Glomerular endothelial cell (primary cell): ENCODE results near the gene ITPR1. TPM values are rescaled to one million over a fixed set of nuclear protein-coding genes. Genes with fewer than 3 reads are reported as not detected.
A peak's percentile ranks its signal among the peaks of the same experiment; 100 is the strongest.

Source experiments
- DNase-seq: peaks from one replicate; pipeline ENCODE4 v3.0.0-alpha.2; 2011; ENCODE audit warnings: low read depth, low spot score; ENCODE audit errors: extremely low read depth
- total RNA-seq: library from RNA; depleted of rRNA; stranded (reverse); fragments of >200 nt; gene quantifications from 2 replicates; pipeline ENCODE4 v1.2.3, GENCODE V29; 2015

Gene ITPR1
- total RNA-seq, 1 donor from 2014 or later, result 12.5 TPM

- DNase-seq, result no peak
These were observed 345.5 kb downstream of the ITPR1 start for GRCh38 chr3:4838621-4839022.

GRCh38 chr3:4839278-4839677 lies 346.1 kb downstream of the ITPR1 start:
- no peak for DNase-seq

GRCh38 chr3:4841225-4841624 lies 348.1 kb downstream of the ITPR1 start:
- DNase-seq, result no peak

GRCh38 chr3:4841776-4842440 lies 348.8 kb downstream of the ITPR1 start:
- no peak for DNase-seq

- DNase-seq, result no peak
These were observed 350.5 kb downstream of the ITPR1 start for GRCh38 chr3:4843619-4844018.

- DNase-seq, result no peak
These were observed 352.7 kb downstream of the ITPR1 start for GRCh38 chr3:4845882-4846281.

GRCh38 chr3:4846543-4846942 lies 353.4 kb downstream of the ITPR1 start:
- no peak for DNase-seq

- DNase-seq, result no peak
These were observed 355.2 kb downstream of the ITPR1 start for GRCh38 chr3:4848176-4848825.

GRCh38 chr3:4849136-4849535 lies 356.0 kb downstream of the ITPR1 start:
- DNase-seq, result no peak

GRCh38 chr3:4849739-4850138 lies 356.6 kb downstream of the ITPR1 start:
- DNase-seq, result no peak

- no peak for DNase-seq
These were observed 357.2 kb downstream of the ITPR1 start for GRCh38 chr3:4850211-4850927.

GRCh38 chr3:4850928-4851265 lies 357.7 kb downstream of the ITPR1 start:
- no peak for DNase-seq

GRCh38 chr3:4852780-4853748 lies 359.9 kb downstream of the ITPR1 start:
- peak; percentile 72 for DNase-seq

- no peak for DNase-seq
These were observed 360.6 kb downstream of the ITPR1 start for GRCh38 chr3:4853749-4854140.

- peak; percentile 78 for DNase-seq
These were observed 362.5 kb downstream of the ITPR1 start for GRCh38 chr3:4855676-4856075.

GRCh38 chr3:4856136-4856535 lies 363.0 kb downstream of the ITPR1 start:
- DNase-seq, result no peak

- DNase-seq, result no peak
These were observed 363.4 kb downstream of the ITPR1 start for GRCh38 chr3:4856564-4856963.

- no peak for DNase-seq
These were observed 363.8 kb downstream of the ITPR1 start for GRCh38 chr3:4856986-4857385.

GRCh38 chr3:4859788-4860187 lies 366.6 kb downstream of the ITPR1 start:
- DNase-seq, result no peak

GRCh38 chr3:4862973-4863372 lies 369.8 kb downstream of the ITPR1 start:
- DNase-seq, result no peak

- DNase-seq, result no peak
These were observed 371.4 kb downstream of the ITPR1 start for GRCh38 chr3:4864503-4864902.
